Endothelial cell of umbilical vein (primary cell): ENCODE results near the gene SAT1. TPM values are rescaled to one million over a fixed set of nuclear protein-coding genes. Genes with fewer than 3 reads are reported as not detected.

Experiments
- BruUV-seq: library from RNA; stranded (reverse); fragments of 400-500 nt; replicated peaks from 2 replicates; lab custom pipeline; 2021; lab: Mats Ljungman, UMichigan
- CTCF ChIA-PET: fragments of 300-600, 350-600 bp; sonication (Branson Sonifier 250); formaldehyde crosslinking; loops from one replicate; lab custom pipeline; 2021; ENCODE audit warnings: antibody characterized with exemption, inconsistent platforms; lab: Charles Lee
- POLR2A ChIA-PET: fragments of 300-600, 350-600 bp; sonication (Branson Sonifier 250); formaldehyde crosslinking; loops from one replicate; lab custom pipeline; 2021; ENCODE audit warnings: antibody characterized with exemption, inconsistent platforms; lab: Charles Lee
- DNase-seq: peaks from one replicate; pipeline ENCODE4 v3.0.0-alpha.2; 2011; ENCODE audit warnings: low read depth, low spot score
- FAIRE-seq: peaks from 2 replicates; lab custom pipeline; 2011; peaks lifted over from hg19 to GRCh38; lab: Jason Lieb, UNC
- H2AFZ ChIP-seq: 2 replicates; pipeline ENCODE4 v1.6.0; 2012; ENCODE audit warnings: low read depth, low read length, control low read depth, inconsistent platforms
- H3K27ac ChIP-seq: 2 replicates; pipeline ENCODE4 v1.5.1; 2011; ENCODE audit warnings: low read depth, mild to moderate bottlenecking, control low read depth, low read length, moderate library complexity; ENCODE audit not compliant: insufficient read depth
- H3K27me3 ChIP-seq, 2 experiments: 2 replicates each; pipeline versions ENCODE4 v1.6.0 to v1.6.1; 2011; ENCODE audit warnings: low read length in 2 of 2, mixed read lengths in 1 of 2; ENCODE audit not compliant: control insufficient read depth in 2 of 2, insufficient read depth in 2 of 2
- H3K36me3 ChIP-seq, 2 experiments: 2 replicates in 1 of 2; 3 replicates in 1 of 2; pipeline ENCODE4 v1.5.1; 2011; ENCODE audit warnings: low read length in 2 of 2, mild to moderate bottlenecking in 1 of 2, moderate library complexity in 1 of 2; ENCODE audit not compliant: control insufficient read depth in 2 of 2, insufficient read depth in 2 of 2; ENCODE audit errors: extremely low read depth in 1 of 2
- H3K4me1 ChIP-seq: 3 replicates; pipeline ENCODE4 v1.5.1; 2011; ENCODE audit warnings: mild to moderate bottlenecking, low read length; ENCODE audit not compliant: control insufficient read depth, insufficient read depth; ENCODE audit errors: extremely low read depth
- H3K4me2 ChIP-seq: 2 replicates; pipeline ENCODE4 v1.6.1; 2011; ENCODE audit warnings: low read length, control low read depth, mixed read lengths; ENCODE audit not compliant: insufficient read depth
- H3K4me3 ChIP-seq, 3 experiments: fragments of 200-600 bp in 1 of 3; sonication (generic), shearing (Covaris generic) in 1 of 3; replicated peaks in 1 of 3; 2 replicates each; pipeline ENCODE4 v1.5.1; 2011 to 2016; ENCODE audit warnings: control low read depth in 3 of 3, low read length in 3 of 3, mild to moderate bottlenecking in 2 of 3, inconsistent platforms in 1 of 3, low read depth in 1 of 3, moderate library complexity in 1 of 3; ENCODE audit not compliant: insufficient read depth in 1 of 3
- H3K79me2 ChIP-seq: 2 replicates; pipeline ENCODE4 v1.6.0; 2012; ENCODE audit warnings: low read length, inconsistent platforms; ENCODE audit not compliant: control insufficient read depth, insufficient read depth
- H3K9ac ChIP-seq: replicated peaks from 2 replicates; pipeline ENCODE3; 2011; ENCODE audit warnings: low read length, control low read depth; ENCODE audit not compliant: insufficient read depth; ENCODE audit errors: extremely low read depth
- H3K9me1 ChIP-seq: replicated peaks from 3 replicates; pipeline ENCODE4 v1.6.0; 2011; ENCODE audit warnings: mild to moderate bottlenecking, low read length; ENCODE audit not compliant: control insufficient read depth, insufficient read depth; ENCODE audit errors: extremely low read depth
- H3K9me3 ChIP-seq: replicated peaks from 2 replicates; pipeline ENCODE4 v1.5.1; 2012; ENCODE audit warnings: low read length, inconsistent platforms; ENCODE audit not compliant: control insufficient read depth, insufficient read depth
- H4K20me1 ChIP-seq: replicated peaks from 2 replicates; pipeline ENCODE3; 2011; ENCODE audit warnings: mild to moderate bottlenecking, low read length; ENCODE audit not compliant: control insufficient read depth, insufficient read depth; ENCODE audit errors: extremely low read depth
- MYC ChIP-seq: IDR thresholded peaks from one replicate; pipeline ENCODE4 v1.6.1; 2011; ENCODE audit warnings: mild to moderate bottlenecking, low read depth, low read length
- dilution Hi-C: fragments of 300-500 bp; cut with MboI; formaldehyde crosslinking; loops from one replicate; pipeline ENCODE4 v1.15.0; 2019; ENCODE audit warnings: low sequenced_read_pairs; ENCODE audit not compliant: extremely low pct_ligation_motif_present
- intact Hi-C: fragments of 100-400 bp; cut with micrococcal nuclease; formaldehyde crosslinking; loops from one replicate; pipeline ENCODE4 v1.10.0; 2022
- polyA plus RNA-seq, 4 experiments: library from polyadenylated mRNA; depleted of rRNA in 3 of 4; stranded (reverse) in 3 of 4; unstranded in 1 of 4; fragments of >200 nt; gene quantifications; 2 replicates each; pipeline versions ENCODE4 v1.2.1 to v1.2.3, GENCODE V29; 2011 to 2012; ENCODE audit warnings: missing spikeins in 1 of 4
- small RNA-seq: library from RNA; depleted of rRNA; stranded (forward); fragments of <200 nt; gene quantifications from one replicate; pipeline ENCODE3, GENCODE V24; 2012; ENCODE audit warnings: low replicate concordance, low read depth; ENCODE audit not compliant: insufficient read depth, insufficient read length
- total RNA-seq: library from RNA; stranded (reverse); gene quantifications from 2 replicates; pipeline ENCODE4 v1.2.3, GENCODE V29; 2021

The SAT1 gene
- total and polyA plus RNA-seq, 2 donors (not counting 3 experiments of a cell fraction or from before 2014, with no cell fraction given): 289 to 526 TPM

GRCh38 chrX:23832721-23833120 lies 49.7 kb downstream of the SAT1 start:
- Histone ChIP-seq H4K20me1 (no peaks in the 10 kb centered on the region), H3K9ac (no peak overlapping the region), H3K4me3 (no peak overlapping the region), H3K4me1 (no peaks in the 10 kb centered on the region), H2AFZ (no peak overlapping the region), H3K4me2 (no peak overlapping the region), H3K9me3 (no peaks in the 10 kb centered on the region), H3K79me2 (no peaks in the 10 kb centered on the region), H3K27me3 (no peaks in the 10 kb centered on the region), H3K36me3 (no peaks in the 10 kb centered on the region), H3K9me1 (no peaks in the 10 kb centered on the region), H3K27ac (no peak overlapping the region)
- BruUV-seq: no TSS peak
- ChIA-PET POLR2A (no interaction called here), CTCF (no interaction called here)
- FAIRE-seq (no peak), DNase-seq (no peak)
- no peak for TF ChIP-seq MYC
- dilution Hi-C loops: no loop called here
- intact Hi-C loops: no loop called here

Small RNA genes lying within 50 kb of the gene (small RNA-seq; reads per million reads assigned to genes)
- gene RF00019: not detected

Other genes with a start within 250 kb of the SAT1 start
- gene PRDX4, start 115.7 kb upstream of the SAT1 start, total RNA-seq: 141 and 144 TPM in 2 replicates
- gene PRDX4, start 115.7 kb upstream of the SAT1 start, polyA plus RNA-seq: 145 and 164 TPM in 2 replicates
- gene ACOT9, start 39.9 kb upstream of the SAT1 start, total RNA-seq: 83.1 and 88.5 TPM in 2 replicates
- 37.5 and 38.4 TPM in 2 replicates for gene ACOT9, start 39.9 kb upstream of the SAT1 start, polyA plus RNA-seq
- gene APOO, start 124.8 kb downstream of the SAT1 start, total RNA-seq: 20.9 and 24.3 TPM in 2 replicates
- gene APOO, start 124.8 kb downstream of the SAT1 start, polyA plus RNA-seq: 7.6 and 9.8 TPM in 2 replicates
- gene CXorf58, start 124.8 kb downstream of the SAT1 start, total RNA-seq: not detected in 2 replicates
- not detected in 2 replicates for gene CXorf58, start 124.8 kb downstream of the SAT1 start, polyA plus RNA-seq
- 3.6 TPM in 2 replicates for gene KLHL15, start 244.0 kb downstream of the SAT1 start, total RNA-seq
- gene KLHL15, start 244.0 kb downstream of the SAT1 start, polyA plus RNA-seq: 0.91 and 1.4 TPM in 2 replicates